GM12878 (cell line): ENCODE data around the gene ZDHHC7.

Source experiments
- NR2C1 ChIP-seq: fragments of 450-650 bp; IDR thresholded peaks from 2 replicates; pipeline ENCODE4 v1.6.1; 2017; ENCODE audit warnings: antibody characterized with exemption, mild to moderate bottlenecking, moderate library complexity
- WRNIP1 ChIP-seq: IDR thresholded peaks from 2 replicates; pipeline ENCODE4 v1.6.1; 2011; ENCODE audit warnings: low read depth, low read length, improper control_type of control experiment, borderline replicate concordance
- TF ChIP-seq, protein P1 (sequence below), 3 experiments: IDR thresholded peaks in 2 of 3; conservative IDR thresholded peaks in 1 of 3; 2 replicates each; pipeline ENCODE4 v1.5.1; 2011; ENCODE audit warnings: low read depth in 3 of 3, low read length in 3 of 3, mild to moderate bottlenecking in 3 of 3, control low read depth in 2 of 3, moderate library complexity in 2 of 3, inconsistent platforms in 1 of 3, mixed read lengths in 1 of 3; ENCODE audit not compliant: control insufficient read depth in 2 of 3, insufficient read depth in 1 of 3; ENCODE audit errors: extremely low read depth in 1 of 3

DNA sequence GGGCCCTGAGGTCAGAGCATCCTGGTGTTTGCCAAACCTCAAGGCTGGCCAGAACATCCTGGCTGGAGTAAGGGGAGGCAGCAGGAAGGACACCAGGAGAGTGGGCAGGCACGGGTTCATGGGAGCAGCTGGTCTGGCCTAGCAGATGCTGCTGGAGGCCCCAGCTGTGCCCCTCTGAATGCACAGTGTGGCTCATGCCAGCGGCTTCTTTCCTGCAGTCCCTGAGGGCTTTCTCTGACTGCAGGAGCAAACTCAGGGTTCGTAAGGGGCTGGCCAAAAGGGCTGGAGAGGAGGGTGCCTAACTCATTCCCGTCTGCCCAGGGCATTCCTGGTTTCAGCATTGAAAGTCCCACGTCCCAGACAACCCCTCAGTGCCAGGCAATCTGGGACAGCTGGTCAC lies 78.7 kb downstream of the ZDHHC7 start:
- TF ChIP-seq, protein P1, sequence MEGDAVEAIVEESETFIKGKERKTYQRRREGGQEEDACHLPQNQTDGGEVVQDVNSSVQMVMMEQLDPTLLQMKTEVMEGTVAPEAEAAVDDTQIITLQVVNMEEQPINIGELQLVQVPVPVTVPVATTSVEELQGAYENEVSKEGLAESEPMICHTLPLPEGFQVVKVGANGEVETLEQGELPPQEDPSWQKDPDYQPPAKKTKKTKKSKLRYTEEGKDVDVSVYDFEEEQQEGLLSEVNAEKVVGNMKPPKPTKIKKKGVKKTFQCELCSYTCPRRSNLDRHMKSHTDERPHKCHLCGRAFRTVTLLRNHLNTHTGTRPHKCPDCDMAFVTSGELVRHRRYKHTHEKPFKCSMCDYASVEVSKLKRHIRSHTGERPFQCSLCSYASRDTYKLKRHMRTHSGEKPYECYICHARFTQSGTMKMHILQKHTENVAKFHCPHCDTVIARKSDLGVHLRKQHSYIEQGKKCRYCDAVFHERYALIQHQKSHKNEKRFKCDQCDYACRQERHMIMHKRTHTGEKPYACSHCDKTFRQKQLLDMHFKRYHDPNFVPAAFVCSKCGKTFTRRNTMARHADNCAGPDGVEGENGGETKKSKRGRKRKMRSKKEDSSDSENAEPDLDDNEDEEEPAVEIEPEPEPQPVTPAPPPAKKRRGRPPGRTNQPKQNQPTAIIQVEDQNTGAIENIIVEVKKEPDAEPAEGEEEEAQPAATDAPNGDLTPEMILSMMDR (IDR thresholded peaks at IDR 0.05 in 2 of 3, conservative IDR thresholded peaks at IDR 0.05 in 1 of 3; ENCODE audit: control insufficient read depth in 2 of 3, extremely low read depth in 1 of 3, insufficient read depth in 1 of 3, low read depth in 3 of 3, low read length in 3 of 3), result no peak
- TF ChIP-seq NR2C1 (no peak), WRNIP1 (no peak)
